SK-N-SH (cell line): ENCODE measurements around the gene DCAF10. TPM values are rescaled to one million over a fixed set of nuclear protein-coding genes. Genes with fewer than 3 reads are reported as not detected.

ENCODE experiments used
- CTCF ChIA-PET: fragments of 300-600, 350-600 bp; formaldehyde crosslinking; extraction: SDS; loops from one replicate; lab custom pipeline; 2021; lab: Yijun Ruan, JAX
- POLR2A ChIA-PET: fragments of 350-600 bp; sonication (Branson Sonifier 250); formaldehyde crosslinking; extraction: SDS; loops from one replicate; lab custom pipeline; 2020; ENCODE audit warnings: antibody characterized with exemption, inconsistent platforms; lab: Yijun Ruan, JAX
- DNase-seq: peaks from one replicate; pipeline ENCODE4 v3.0.0; 2012
- H2AFZ ChIP-seq: fragments of 200-600 bp; sonication (generic); 2 replicates; pipeline ENCODE4 v1.8.1; 2016; ENCODE audit warnings: antibody characterized with exemption, mild to moderate bottlenecking, low read depth
- H3F3A ChIP-seq: fragments of 200-600 bp; sonication (generic); replicated peaks from 2 replicates; pipeline ENCODE3; 2016; ENCODE audit warnings: antibody characterized with exemption, mild to moderate bottlenecking; ENCODE audit not compliant: insufficient read depth
- H3K27ac ChIP-seq, 2 experiments: fragments of 200-500 bp in 1 of 2; fragments of 200-600 bp in 1 of 2; sonication (Bioruptor generic) in 1 of 2; sonication (generic), shearing (Covaris generic) in 1 of 2; 2 replicates each; pipeline versions ENCODE4 v1.5.1 to v1.6.1; 2014 to 2016; ENCODE audit warnings: low read depth in 2 of 2, inconsistent platforms in 1 of 2, low read length in 1 of 2, mild to moderate bottlenecking in 1 of 2, mixed read lengths in 1 of 2
- H3K27me3 ChIP-seq: fragments of 200-600 bp; sonication (generic), shearing (Covaris generic); 2 replicates; pipeline ENCODE4 v1.6.1; 2016; ENCODE audit warnings: mixed run types; ENCODE audit not compliant: insufficient read depth
- H3K36me3 ChIP-seq, 2 experiments: fragments of 200-500 bp in 1 of 2; fragments of 200-600 bp in 1 of 2; sonication (Bioruptor generic) in 1 of 2; sonication (generic) in 1 of 2; replicated peaks in 1 of 2; 2 replicates each; pipeline versions ENCODE3 to v1.5.1; 2014 to 2016; ENCODE audit warnings: low read length in 1 of 2, mild to moderate bottlenecking in 1 of 2; ENCODE audit not compliant: insufficient read depth in 2 of 2, control insufficient read depth in 1 of 2
- H3K4me1 ChIP-seq, 2 experiments: fragments of 200-500 bp in 1 of 2; fragments of 200-600 bp in 1 of 2; sonication (Bioruptor generic) in 1 of 2; sonication (generic), shearing (Covaris generic) in 1 of 2; 2 replicates each; pipeline versions ENCODE4 v1.5.1 to v1.6.1; 2014 to 2016; ENCODE audit warnings: low read depth in 1 of 2, low read length in 1 of 2, mixed run types in 1 of 2; ENCODE audit not compliant: insufficient read depth in 2 of 2, control insufficient read depth in 1 of 2
- H3K4me2 ChIP-seq: fragments of 200-600 bp; sonication (generic), shearing (Covaris generic); 2 replicates; pipeline ENCODE4 v1.6.1; 2017; ENCODE audit warnings: mixed run types
- H3K4me3 ChIP-seq, 2 experiments: fragments of 200-500 bp in 1 of 2; fragments of 200-600 bp in 1 of 2; sonication (Bioruptor generic) in 1 of 2; sonication (generic), shearing (Covaris generic) in 1 of 2; 2 replicates each; pipeline versions ENCODE4 v1.5.1 to v1.8.1; 2014 to 2016; ENCODE audit warnings: low read depth in 2 of 2, inconsistent platforms in 1 of 2, low read length in 1 of 2, mild to moderate bottlenecking in 1 of 2, mixed read lengths in 1 of 2, moderate library complexity in 1 of 2
- H3K79me2 ChIP-seq: fragments of 200-600 bp; sonication (generic); 2 replicates; pipeline ENCODE4 v1.8.1; 2017; ENCODE audit warnings: mild to moderate bottlenecking; ENCODE audit not compliant: insufficient read depth
- H3K9ac ChIP-seq: fragments of 200-600 bp; sonication (generic); 2 replicates; pipeline ENCODE4 v1.6.1; 2017; ENCODE audit warnings: mixed run types
- H3K9me2 ChIP-seq: fragments of 200-600 bp; sonication (generic); 2 replicates; pipeline ENCODE4 v1.6.1; 2017; ENCODE audit warnings: mixed run types
- H3K9me3 ChIP-seq: fragments of 200-600 bp; sonication (generic); 2 replicates; pipeline ENCODE4 v1.6.1; 2017; ENCODE audit warnings: mixed run types, mild to moderate bottlenecking, moderate library complexity
- H4K20me1 ChIP-seq: fragments of 200-600 bp; sonication (generic); 2 replicates; pipeline ENCODE4 v1.6.1; 2017; ENCODE audit warnings: mild to moderate bottlenecking, mixed run types; ENCODE audit not compliant: insufficient read depth
- CHD2 ChIP-seq: fragments of 150-350 bp; IDR thresholded peaks from 2 replicates; pipeline ENCODE4 v1.6.1; 2018; ENCODE audit warnings: low read length; ENCODE audit not compliant: partially characterized antibody
- CTCF ChIP-seq: fragments of 200-600 bp; sonication (generic); IDR thresholded peaks from 2 replicates; pipeline ENCODE4 v1.6.1; 2017; ENCODE audit warnings: antibody characterized with exemption, mild to moderate bottlenecking, moderate library complexity
- ELF1 ChIP-seq: IDR thresholded peaks from 2 replicates; pipeline ENCODE4 v1.4.0; 2012
- EP300 ChIP-seq, 2 experiments: IDR thresholded peaks; 2 replicates each; pipeline versions ENCODE4 v1.4.0 to v1.6.1; 2012; ENCODE audit warnings: borderline replicate concordance in 1 of 2, low read depth in 1 of 2, low read length in 1 of 2
- GABPA ChIP-seq: IDR thresholded peaks from 2 replicates; pipeline ENCODE4 v1.4.0; 2012; ENCODE audit warnings: low read depth, mild to moderate bottlenecking
- JUND ChIP-seq: IDR thresholded peaks from 2 replicates; pipeline ENCODE4 v1.4.0; 2012
- NFIC ChIP-seq: IDR thresholded peaks from 2 replicates; pipeline ENCODE4 v1.4.0; 2012; ENCODE audit warnings: borderline replicate concordance
- NRF1 ChIP-seq: IDR thresholded peaks from 2 replicates; pipeline ENCODE4 v1.6.1; 2012; ENCODE audit warnings: low read depth, mild to moderate bottlenecking, low read length
- POLR2AphosphoS5 ChIP-seq: IDR thresholded peaks from 2 replicates; pipeline ENCODE4 v1.6.1; 2012; ENCODE audit warnings: low read depth, low read length
- RCOR1 ChIP-seq: fragments of 150-350 bp; IDR thresholded peaks from 2 replicates; pipeline ENCODE4 v1.6.1; 2017; ENCODE audit warnings: antibody characterized with exemption, low read length
- RXRA ChIP-seq: IDR thresholded peaks from 2 replicates; pipeline ENCODE4 v1.4.0; 2012; ENCODE audit warnings: low read depth, mild to moderate bottlenecking, borderline replicate concordance
- SMC3 ChIP-seq: IDR thresholded peaks from 2 replicates; pipeline ENCODE4 v1.6.1; 2012; ENCODE audit warnings: low read depth, low read length, improper control_type of control experiment
- TAF1 ChIP-seq: IDR thresholded peaks from 2 replicates; pipeline ENCODE4 v1.6.1; 2012; ENCODE audit warnings: low read depth, mild to moderate bottlenecking, low read length, moderate library complexity, borderline replicate concordance
- TEAD4 ChIP-seq: IDR thresholded peaks from 2 replicates; pipeline ENCODE4 v1.4.0; 2012; ENCODE audit warnings: mild to moderate bottlenecking, borderline replicate concordance; ENCODE audit not compliant: insufficient read depth
- YY1 ChIP-seq: IDR thresholded peaks from 2 replicates; pipeline ENCODE4 v1.4.0; 2012; ENCODE audit warnings: low read depth, mild to moderate bottlenecking
- WGBS: methylation state at CpG from one replicate; pipeline ENCODE4 v1.1.6; 2017; ENCODE audit warnings: low lambda C conversion rate; 5-methylcytosine and 5-hydroxymethylcytosine counted together
- polyA plus RNA-seq, 3 experiments: library from polyadenylated mRNA; depleted of rRNA; stranded (reverse); fragments of >200 nt; gene quantifications; 2 replicates each; pipeline ENCODE4 v1.2.3, GENCODE V29; 2012
- TF ChIP-seq, protein P1 (sequence below): IDR thresholded peaks from 2 replicates; pipeline ENCODE4 v1.4.0; 2012; ENCODE audit warnings: low read depth, borderline replicate concordance
- TF ChIP-seq, protein P2 (sequence below): IDR thresholded peaks from 2 replicates; pipeline ENCODE4 v1.6.1; 2012; ENCODE audit warnings: mild to moderate bottlenecking, low read depth, low read length, moderate library complexity

Gene DCAF10
- polyA plus RNA-seq, 1 of the 3 experiments (the other 2 are of a cell fraction), result 11.8 TPM

- WGBS, result 7% methylated on average over 13 of the region's 17 CpGs
- peak overlapping the region; percentile 75 to 93 for H3K4me3 ChIP-seq
- POLR2A ChIA-PET, result no interaction called here
Measured at GRCh38 chr9:37902796-37903646, 102.4 kb downstream of the DCAF10 start.

DNA sequence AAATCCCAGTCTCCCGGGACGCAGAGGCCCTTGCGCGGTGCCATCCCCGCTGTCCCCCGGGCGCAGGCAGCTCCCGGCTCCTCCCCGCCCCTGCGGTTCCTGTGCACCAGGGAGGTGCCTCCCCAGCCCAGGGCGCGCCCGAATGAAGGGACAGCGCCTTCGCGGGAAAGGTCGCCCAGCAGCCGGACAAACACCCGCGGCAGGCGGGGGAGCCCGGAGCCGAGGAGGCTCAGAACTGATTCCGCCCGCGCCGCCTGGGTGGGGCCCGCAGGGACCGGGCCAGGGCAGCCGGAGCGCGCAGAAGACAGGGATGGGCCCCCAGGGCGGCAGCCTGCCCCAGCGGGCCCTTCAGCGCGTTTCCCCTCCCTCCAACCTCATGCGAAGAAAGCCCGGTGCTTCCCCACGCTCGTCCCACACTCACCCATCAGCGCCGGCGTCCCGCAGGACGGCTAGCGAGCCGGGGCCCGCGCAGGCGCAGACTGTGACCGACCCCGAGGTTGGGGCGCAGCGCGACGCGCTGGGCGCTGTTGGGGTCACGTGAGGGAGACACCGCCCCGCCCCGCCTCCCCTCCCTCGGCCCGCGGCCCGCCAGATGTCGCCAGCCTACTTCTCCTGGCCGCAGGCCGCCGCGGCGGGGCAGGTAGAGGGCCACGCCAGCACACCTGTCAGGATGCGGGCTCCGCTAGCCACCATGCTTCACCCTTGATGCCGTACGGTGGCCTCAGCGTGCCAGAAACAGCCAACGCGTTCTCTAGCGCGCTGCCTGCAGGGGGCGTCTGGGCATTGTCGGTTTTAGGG is 103.2 kb downstream of the DCAF10 start, which contains the start of gene SLC25A51:
Gene SLC25A51 (minus strand): TSS at position 481 of the 798 bp plus-strand sequence. CDS start 15,577 bp downstream, outside the sequence.
- H3K4me1 ChIP-seq, result peaks cover 4 to 22% of the 10 kb centered on the region in 2 experiments; a peak in 3 of 4 replicates
- H3K4me3 ChIP-seq, result peak within 1 kb of the TSS; percentile 75 to 93
- H3K79me2 ChIP-seq, result peaks cover 39% of the 10 kb centered on the region
- no peaks in the 10 kb centered on the region for H3K9me2 ChIP-seq
- H3K4me2 ChIP-seq, result peak within 1 kb of the TSS; percentile 82
- 0% methylated on average over 9 of the region's 84 CpGs for WGBS
- peaks cover 5% of the 10 kb centered on the region for H3F3A ChIP-seq
- POLR2A ChIA-PET, result no interaction called here
- H3K36me3 ChIP-seq, result peaks cover 0 to 4% of the 10 kb centered on the region in 2 experiments
- peak; percentile 98 for DNase-seq
- H3K9me3 ChIP-seq, result no peaks in the 10 kb centered on the region
- H4K20me1 ChIP-seq, result no peaks in the 10 kb centered on the region
- peak within 1 kb of the TSS; percentile 92 for H2AFZ ChIP-seq
- H3K9ac ChIP-seq, result peak within 1 kb of the TSS; percentile 56
- H3K27ac ChIP-seq, result peak within 1 kb of the TSS; percentile 56 to 78
- no peaks in the 10 kb centered on the region for H3K27me3 ChIP-seq
- CTCF ChIA-PET, result interaction anchor here (0.7 to 5.0 kb wide), 11 partner anchors 10 to 456 kb away, joined by 3 to 31 read pairs (median 3); partner anchors contain the start of gene FBXO10
- TF ChIP-seq EP300 (IDR thresholded peaks at IDR 0.05; ENCODE audit: borderline replicate concordance in 1 of 2, low read depth in 1 of 2, low read length in 1 of 2) (peak; percentile 22 to 28; a peak in 1 of 4 replicates), NRF1 (peak; percentile 79), TAF1 (peak; percentile 56; the same call in 1 of the 2 replicates), RCOR1 (peak; percentile 36; the same call in 1 of the 2 replicates), TEAD4 (no peak; the same call in 1 of the 2 replicates), SMC3 (peak; percentile 65), JUND (no peak), POLR2AphosphoS5 (peak; percentile 37; the same call in 1 of the 2 replicates), RXRA (no peak), NFIC (no peak), GABPA (no peak), ELF1 (peak; percentile 46; the same call in 1 of the 2 replicates), YY1 (peak; percentile 86), CTCF (peak; percentile 94)
- TF ChIP-seq, protein P1, sequence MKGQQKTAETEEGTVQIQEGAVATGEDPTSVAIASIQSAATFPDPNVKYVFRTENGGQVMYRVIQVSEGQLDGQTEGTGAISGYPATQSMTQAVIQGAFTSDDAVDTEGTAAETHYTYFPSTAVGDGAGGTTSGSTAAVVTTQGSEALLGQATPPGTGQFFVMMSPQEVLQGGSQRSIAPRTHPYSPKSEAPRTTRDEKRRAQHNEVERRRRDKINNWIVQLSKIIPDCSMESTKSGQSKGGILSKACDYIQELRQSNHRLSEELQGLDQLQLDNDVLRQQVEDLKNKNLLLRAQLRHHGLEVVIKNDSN, result peak; percentile 95
- TF ChIP-seq, protein P2, sequence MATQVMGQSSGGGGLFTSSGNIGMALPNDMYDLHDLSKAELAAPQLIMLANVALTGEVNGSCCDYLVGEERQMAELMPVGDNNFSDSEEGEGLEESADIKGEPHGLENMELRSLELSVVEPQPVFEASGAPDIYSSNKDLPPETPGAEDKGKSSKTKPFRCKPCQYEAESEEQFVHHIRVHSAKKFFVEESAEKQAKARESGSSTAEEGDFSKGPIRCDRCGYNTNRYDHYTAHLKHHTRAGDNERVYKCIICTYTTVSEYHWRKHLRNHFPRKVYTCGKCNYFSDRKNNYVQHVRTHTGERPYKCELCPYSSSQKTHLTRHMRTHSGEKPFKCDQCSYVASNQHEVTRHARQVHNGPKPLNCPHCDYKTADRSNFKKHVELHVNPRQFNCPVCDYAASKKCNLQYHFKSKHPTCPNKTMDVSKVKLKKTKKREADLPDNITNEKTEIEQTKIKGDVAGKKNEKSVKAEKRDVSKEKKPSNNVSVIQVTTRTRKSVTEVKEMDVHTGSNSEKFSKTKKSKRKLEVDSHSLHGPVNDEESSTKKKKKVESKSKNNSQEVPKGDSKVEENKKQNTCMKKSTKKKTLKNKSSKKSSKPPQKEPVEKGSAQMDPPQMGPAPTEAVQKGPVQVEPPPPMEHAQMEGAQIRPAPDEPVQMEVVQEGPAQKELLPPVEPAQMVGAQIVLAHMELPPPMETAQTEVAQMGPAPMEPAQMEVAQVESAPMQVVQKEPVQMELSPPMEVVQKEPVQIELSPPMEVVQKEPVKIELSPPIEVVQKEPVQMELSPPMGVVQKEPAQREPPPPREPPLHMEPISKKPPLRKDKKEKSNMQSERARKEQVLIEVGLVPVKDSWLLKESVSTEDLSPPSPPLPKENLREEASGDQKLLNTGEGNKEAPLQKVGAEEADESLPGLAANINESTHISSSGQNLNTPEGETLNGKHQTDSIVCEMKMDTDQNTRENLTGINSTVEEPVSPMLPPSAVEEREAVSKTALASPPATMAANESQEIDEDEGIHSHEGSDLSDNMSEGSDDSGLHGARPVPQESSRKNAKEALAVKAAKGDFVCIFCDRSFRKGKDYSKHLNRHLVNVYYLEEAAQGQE, result peak; percentile 55; the same call in 1 of the 2 replicates

More at GRCh38 chr9:37902796-37903646, 102.4 kb downstream of the DCAF10 start:
- CTCF ChIA-PET, result interaction anchor here (0.7 to 5.0 kb wide), 6 partner anchors 11 to 240 kb away, joined by 3 to 31 read pairs (median 4); no protein-coding TSS in a partner anchor
- peak overlapping the region; percentile 82 for H3K4me2 ChIP-seq
- TF ChIP-seq CHD2 (no peak), RCOR1 (no peak), TAF1 (no peak), RXRA (no peak)
- TF ChIP-seq, all 33 proteins: peak for 0
- H3K27me3 ChIP-seq, result no peaks in the 10 kb centered on the region
- no peaks in the 10 kb centered on the region for H3K9me2 ChIP-seq
- H3K9ac ChIP-seq, result peak overlapping the region; percentile 56
- no peaks in the 10 kb centered on the region for H3K9me3 ChIP-seq
- H3K79me2 ChIP-seq, result peaks cover 47% of the 10 kb centered on the region
- peaks cover 4 to 22% of the 10 kb centered on the region in 2 experiments; a peak in 3 of 4 replicates for H3K4me1 ChIP-seq
- peaks cover 5% of the 10 kb centered on the region for H3F3A ChIP-seq
- no peaks in the 10 kb centered on the region for H4K20me1 ChIP-seq
- no peak for DNase-seq
- H2AFZ ChIP-seq, result peak overlapping the region; percentile 64; the same call in 1 of the 2 replicates
- peak overlapping the region; percentile 56 to 78 for H3K27ac ChIP-seq
- peaks cover 0 to 5% of the 10 kb centered on the region in 2 experiments for H3K36me3 ChIP-seq
